ENCODE results near the gene ZDHHC14.
"Not testable (repeated sequence)": the region's sequence is repeated elsewhere in the genome, so short reads cannot be mapped to it uniquely, and the experiment has no call there.

The ZDHHC14 gene

GRCh38 chr6:157709555-157709954 is 328.6 kb downstream of the ZDHHC14 start:
- DNase-seq = no peak

GRCh38 chr6:157710604-157711003 is 329.6 kb downstream of the ZDHHC14 start:
- DNase-seq = no peak

GRCh38 chr6:157711060-157711459 is 330.1 kb downstream of the ZDHHC14 start:
- DNase-seq = no peak

- no peak for DNase-seq
Measured at GRCh38 chr6:157712585-157713295, 331.8 kb downstream of the ZDHHC14 start.

GRCh38 chr6:157713451-157714152 is 332.6 kb downstream of the ZDHHC14 start:
- no peak for DNase-seq

GRCh38 chr6:157714153-157714490 is 333.1 kb downstream of the ZDHHC14 start:
- DNase-seq = no peak

- peak; percentile 69 for DNase-seq
Measured at GRCh38 chr6:157715728-157716164, 334.8 kb downstream of the ZDHHC14 start.

- DNase-seq = no peak
Measured at GRCh38 chr6:157716251-157716995, 335.4 kb downstream of the ZDHHC14 start.

- no peak for DNase-seq
Measured at GRCh38 chr6:157717340-157717748, 336.4 kb downstream of the ZDHHC14 start.

GRCh38 chr6:157718503-157719187 is 337.7 kb downstream of the ZDHHC14 start:
- no peak for DNase-seq

GRCh38 chr6:157720964-157721363 is 340.0 kb downstream of the ZDHHC14 start:
- DNase-seq = not testable (repeated sequence)

GRCh38 chr6:157721426-157721825 is 340.4 kb downstream of the ZDHHC14 start:
- DNase-seq = no peak

GRCh38 chr6:157721830-157722229 is 340.8 kb downstream of the ZDHHC14 start:
- no peak for DNase-seq

- no peak for DNase-seq
Measured at GRCh38 chr6:157723376-157723775, 342.4 kb downstream of the ZDHHC14 start.

GRCh38 chr6:157724138-157724820 is 343.3 kb downstream of the ZDHHC14 start:
- DNase-seq = no peak

GRCh38 chr6:157724960-157725741 is 344.2 kb downstream of the ZDHHC14 start:
- no peak for DNase-seq

GRCh38 chr6:157725836-157726235 is 344.8 kb downstream of the ZDHHC14 start:
- DNase-seq = no peak

- no peak for DNase-seq
Measured at GRCh38 chr6:157726892-157727628, 346.1 kb downstream of the ZDHHC14 start.

Data from right hindlimb (tissue), 1 donor.